ENCODE measurements around the gene AADAC.
"Not testable (repeated sequence)": the region's sequence is repeated elsewhere in the genome, so short reads cannot be mapped to it uniquely, and the experiment has no call there.

Gene AADAC

DNA sequence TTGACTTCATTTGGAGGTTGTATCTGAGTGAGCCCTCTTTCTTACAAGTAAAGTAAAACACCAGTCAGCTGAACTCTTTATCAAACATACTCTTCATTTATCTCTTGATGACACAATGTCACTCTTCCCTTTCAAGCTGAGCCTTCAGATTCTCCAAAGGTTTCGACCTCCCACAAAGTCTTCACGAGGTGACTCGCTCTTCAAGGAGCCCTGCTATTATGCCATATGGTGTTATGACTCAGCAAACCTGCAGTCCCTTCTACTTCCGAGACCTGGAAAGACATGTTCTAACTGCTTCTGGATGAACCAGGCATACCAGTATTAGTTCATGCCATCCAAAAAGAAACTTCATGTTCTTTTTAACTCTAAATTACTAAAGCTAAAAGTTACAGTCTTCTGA lies 23.1 kb downstream of the AADAC start:
- Histone ChIP-seq H3K36me3 (ENCODE audit: insufficient read depth, low read depth, low read length) (no peaks in the 10 kb centered on the region), H3K4me3 (ENCODE audit: low read length) (no peak overlapping the region), H3K27me3 (ENCODE audit: insufficient read depth, low read length) (no peaks in the 10 kb centered on the region), H3K4me1 (ENCODE audit: insufficient read depth, low read length) (peaks cover 13% of the 10 kb centered on the region), H3K9ac (ENCODE audit: low read depth, low read length) (no peak overlapping the region), H3K9me3 (ENCODE audit: insufficient read depth, low read depth, low read length) (no peaks in the 10 kb centered on the region), H3K27ac (ENCODE audit: low read length) (no peak overlapping the region)

DNA sequence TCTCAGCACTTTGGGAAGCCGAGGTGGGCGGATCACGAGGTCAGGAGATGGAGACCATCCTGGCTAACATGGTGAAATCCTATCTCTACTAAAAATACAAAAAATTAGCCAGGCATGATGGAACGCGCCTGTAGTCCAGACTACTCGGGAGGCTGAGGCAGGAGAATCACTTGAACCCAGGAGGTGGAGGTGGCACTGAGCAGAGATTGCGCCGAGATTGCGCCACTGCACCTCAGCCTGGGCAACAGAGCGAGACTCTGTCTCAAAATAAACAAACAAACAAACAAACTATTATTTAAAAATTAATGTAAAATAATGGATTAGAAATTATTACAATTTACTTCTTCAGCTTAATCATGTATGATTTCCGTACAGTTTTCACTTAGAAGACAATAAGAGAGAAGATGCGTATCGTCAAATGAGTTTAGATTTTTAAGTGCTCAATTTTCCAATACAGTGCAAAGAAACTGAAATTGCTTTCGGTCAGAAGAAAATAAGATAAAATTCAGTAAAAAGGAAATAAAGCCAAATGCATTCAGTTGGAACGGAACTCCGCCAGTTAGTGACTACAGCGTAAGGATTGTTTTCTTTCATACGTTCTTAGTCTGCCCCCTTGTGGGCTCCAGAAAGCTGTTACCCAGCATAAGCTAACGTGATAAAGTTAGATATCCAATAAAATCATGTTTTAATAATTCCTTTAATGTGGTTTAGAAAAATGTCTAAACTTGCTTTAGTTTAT lies 24.8 kb downstream of the AADAC start:
- Histone ChIP-seq H3K27me3 (ENCODE audit: insufficient read depth, low read length) (no peaks in the 10 kb centered on the region), H3K9ac (ENCODE audit: low read depth, low read length) (no peak overlapping the region), H3K9me3 (ENCODE audit: insufficient read depth, low read depth, low read length) (no peaks in the 10 kb centered on the region), H3K4me1 (ENCODE audit: insufficient read depth, low read length) (peaks cover 13% of the 10 kb centered on the region), H3K27ac (ENCODE audit: low read length) (no peak overlapping the region), H3K4me3 (ENCODE audit: low read length) (no peak overlapping the region), H3K36me3 (ENCODE audit: insufficient read depth, low read depth, low read length) (no peaks in the 10 kb centered on the region)

DNA sequence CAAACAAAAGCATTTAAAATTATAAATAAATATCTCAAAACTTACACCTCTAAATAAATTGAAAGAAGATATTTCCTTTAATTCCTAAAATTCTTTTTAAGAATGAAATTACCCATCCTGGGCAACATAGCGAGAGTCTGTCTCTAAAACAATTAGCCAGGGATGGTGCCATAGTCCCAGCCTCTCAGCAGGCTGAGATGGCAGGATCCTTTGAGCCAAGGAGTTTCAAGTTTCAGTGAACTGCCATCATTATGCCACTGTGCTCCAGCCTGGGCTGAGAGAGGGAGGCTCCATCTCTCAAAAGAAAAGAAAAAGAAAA lies 25.4 kb downstream of the AADAC start:
- Histone ChIP-seq H3K27ac (ENCODE audit: low read length) (no peak overlapping the region), H3K36me3 (ENCODE audit: insufficient read depth, low read depth, low read length) (no peaks in the 10 kb centered on the region), H3K9me3 (ENCODE audit: insufficient read depth, low read depth, low read length) (no peaks in the 10 kb centered on the region), H3K27me3 (ENCODE audit: insufficient read depth, low read length) (no peaks in the 10 kb centered on the region), H3K4me1 (ENCODE audit: insufficient read depth, low read length) (peaks cover 13% of the 10 kb centered on the region), H3K9ac (ENCODE audit: low read depth, low read length) (no peak overlapping the region), H3K4me3 (ENCODE audit: low read length) (no peak overlapping the region)

DNA sequence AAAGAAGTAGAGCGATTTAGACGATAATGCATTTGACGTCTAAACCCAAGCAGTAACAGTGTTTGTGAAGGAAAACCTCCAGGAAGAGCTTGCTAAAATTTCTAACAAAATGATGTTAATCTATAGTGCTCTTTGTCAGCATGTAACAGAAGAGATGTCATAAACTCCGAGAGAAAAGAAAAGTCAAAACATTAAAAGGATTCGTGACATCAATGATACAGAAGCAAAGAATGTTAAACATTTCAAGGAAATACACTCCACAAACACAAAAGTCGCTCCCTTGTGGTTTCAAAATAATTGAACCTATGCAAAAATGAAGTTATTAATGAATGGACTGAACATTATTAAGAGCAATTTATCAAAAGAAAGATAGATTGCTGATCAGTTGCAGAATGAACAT lies 27.9 kb downstream of the AADAC start:
- Histone ChIP-seq H3K27ac (ENCODE audit: low read length) (no peak overlapping the region), H3K9ac (ENCODE audit: low read depth, low read length) (no peak overlapping the region), H3K9me3 (ENCODE audit: insufficient read depth, low read depth, low read length) (no peaks in the 10 kb centered on the region), H3K36me3 (ENCODE audit: insufficient read depth, low read depth, low read length) (no peaks in the 10 kb centered on the region), H3K27me3 (ENCODE audit: insufficient read depth, low read length) (no peaks in the 10 kb centered on the region), H3K4me1 (ENCODE audit: insufficient read depth, low read length) (peaks cover 8% of the 10 kb centered on the region; the same call in 1 of the 2 replicates), H3K4me3 (ENCODE audit: low read length) (no peak overlapping the region)

DNA sequence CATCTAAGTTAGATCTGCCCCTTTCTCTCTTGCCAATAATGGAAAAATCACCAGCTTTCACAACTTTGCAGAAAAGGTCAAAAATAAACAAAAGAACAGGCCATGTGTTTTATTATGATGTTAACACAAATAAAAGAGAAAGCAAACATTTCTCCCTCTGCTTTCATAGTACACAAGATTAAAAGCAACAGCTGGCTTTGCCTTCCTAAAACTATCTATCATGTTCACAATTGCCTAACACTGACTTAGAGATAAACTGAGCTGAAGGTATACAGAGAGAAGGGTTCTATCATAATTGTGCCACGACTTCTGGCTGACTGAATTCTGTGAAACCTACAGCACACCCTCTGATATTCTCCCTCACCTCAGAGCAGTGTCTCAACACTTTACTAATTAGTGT lies 29.4 kb downstream of the AADAC start:
- Histone ChIP-seq H3K9me3 (ENCODE audit: insufficient read depth, low read depth, low read length) (no peaks in the 10 kb centered on the region), H3K9ac (ENCODE audit: low read depth, low read length) (no peak overlapping the region), H3K4me3 (ENCODE audit: low read length) (no peak overlapping the region), H3K27me3 (ENCODE audit: insufficient read depth, low read length) (no peaks in the 10 kb centered on the region), H3K4me1 (ENCODE audit: insufficient read depth, low read length) (no peaks in the 10 kb centered on the region), H3K27ac (ENCODE audit: low read length) (no peak overlapping the region), H3K36me3 (ENCODE audit: insufficient read depth, low read depth, low read length) (no peaks in the 10 kb centered on the region)

DNA sequence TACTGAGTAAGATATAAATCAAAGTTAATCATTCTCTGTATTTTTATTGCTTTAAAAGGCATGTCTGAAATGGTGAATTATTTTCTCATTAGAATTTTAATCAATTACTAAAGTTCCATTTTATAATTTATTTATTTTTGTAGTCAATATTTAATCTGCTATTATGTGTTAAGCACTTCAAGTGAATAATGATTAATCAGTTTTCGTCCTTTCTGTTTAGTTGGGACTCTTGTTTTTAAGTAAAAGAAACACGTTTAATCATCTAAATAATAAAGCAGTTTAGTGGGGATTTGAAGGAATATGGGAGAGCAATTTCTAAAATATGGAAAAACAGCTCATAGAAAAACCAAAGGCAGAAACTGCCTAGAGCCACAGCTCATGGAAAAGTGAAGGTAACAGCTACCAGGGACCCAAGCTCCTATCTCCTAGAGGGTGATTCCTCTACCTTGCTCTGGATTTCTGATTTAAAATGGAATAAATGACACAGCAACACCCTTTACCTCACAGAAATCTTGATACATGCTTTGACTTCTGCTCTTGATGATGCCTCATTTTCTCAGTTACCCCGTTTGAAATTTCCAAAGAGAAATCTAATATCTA lies 31.5 kb downstream of the AADAC start:
- H3K9me3 ChIP-seq (ENCODE audit: insufficient read depth, low read depth, low read length) = no peaks in the 10 kb centered on the region
- no peak overlapping the region for H3K4me3 ChIP-seq (ENCODE audit: low read length)

DNA sequence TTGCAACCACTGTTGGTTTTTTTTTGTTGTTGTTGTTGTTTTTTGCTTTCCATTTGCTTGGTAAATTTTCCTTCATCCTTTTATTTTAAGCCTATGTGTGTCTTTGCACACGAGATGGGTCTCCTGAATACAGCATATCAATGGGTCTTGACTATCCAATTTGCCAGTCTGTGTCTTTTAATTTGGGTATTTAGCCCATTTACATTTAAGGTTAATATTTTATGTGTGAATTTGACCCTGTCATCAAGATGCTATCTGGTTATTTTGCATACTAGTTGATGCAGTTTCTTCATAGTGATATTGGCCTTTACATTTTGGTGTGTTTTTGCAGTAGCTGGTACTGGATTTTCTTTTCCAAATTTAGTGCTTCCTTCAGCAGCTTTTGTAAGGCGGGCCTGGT lies 36.1 kb downstream of the AADAC start:
- not testable (repeated sequence) for H3K4me3 ChIP-seq (ENCODE audit: low read length); H3K27ac ChIP-seq (ENCODE audit: low read length); H3K27me3 ChIP-seq (ENCODE audit: insufficient read depth, low read length); H3K4me1 ChIP-seq (ENCODE audit: insufficient read depth, low read length); H3K9me3 ChIP-seq (ENCODE audit: insufficient read depth, low read depth, low read length); H3K9ac ChIP-seq (ENCODE audit: low read depth, low read length); H3K36me3 ChIP-seq (ENCODE audit: insufficient read depth, low read depth, low read length)

More for the DNA sequence above, 31.5 kb downstream of the AADAC start:
- Histone ChIP-seq H3K4me1 (ENCODE audit: insufficient read depth, low read length) (no peaks in the 10 kb centered on the region), H3K36me3 (ENCODE audit: insufficient read depth, low read depth, low read length) (no peaks in the 10 kb centered on the region), H3K27me3 (ENCODE audit: insufficient read depth, low read length) (no peaks in the 10 kb centered on the region), H3K27ac (ENCODE audit: low read length) (no peak overlapping the region), H3K9ac (ENCODE audit: low read depth, low read length) (no peak overlapping the region)

DNA sequence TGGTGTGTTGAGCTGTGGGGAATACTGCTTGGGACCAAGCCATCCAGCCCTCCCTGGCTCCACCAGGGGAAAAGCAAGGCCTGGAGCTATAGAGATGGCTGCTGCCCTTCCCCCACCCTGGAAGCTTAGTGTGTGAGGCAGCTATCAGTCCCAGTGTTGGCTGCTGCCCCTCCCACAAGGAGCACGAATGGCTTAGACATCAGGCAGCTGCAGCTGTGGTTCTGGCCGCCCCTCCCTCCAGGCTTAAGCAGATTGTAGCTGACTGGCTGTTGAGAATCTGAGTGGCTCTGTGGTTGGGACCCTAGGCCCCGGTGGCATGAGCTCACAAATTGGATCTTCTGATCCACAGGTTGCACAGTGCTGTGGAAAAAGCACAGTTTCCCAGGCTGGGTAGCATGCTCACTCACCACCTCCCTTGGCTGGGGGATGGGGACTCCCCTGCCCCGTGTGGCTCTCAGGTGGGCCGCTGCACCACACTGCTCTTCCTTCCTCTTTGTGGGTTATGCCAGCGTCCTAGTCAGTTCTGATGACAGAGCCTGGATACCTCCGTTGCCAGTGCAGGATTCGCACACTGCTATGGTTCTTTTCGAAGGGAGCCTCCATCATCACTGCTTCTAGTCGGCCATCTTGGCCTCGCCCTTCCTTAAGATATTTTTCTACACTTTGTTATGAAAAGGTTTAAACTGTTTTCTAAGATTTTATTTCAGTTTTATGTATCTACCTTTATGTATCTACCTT lies 38.3 kb downstream of the AADAC start:
- H3K4me1 ChIP-seq (ENCODE audit: insufficient read depth, low read length) = no peaks in the 10 kb centered on the region
- H3K27me3 ChIP-seq (ENCODE audit: insufficient read depth, low read length) = no peaks in the 10 kb centered on the region
- no peak overlapping the region for H3K9ac ChIP-seq (ENCODE audit: low read depth, low read length)
- no peak overlapping the region for H3K27ac ChIP-seq (ENCODE audit: low read length)
- H3K36me3 ChIP-seq (ENCODE audit: insufficient read depth, low read depth, low read length) = no peaks in the 10 kb centered on the region
- H3K4me3 ChIP-seq (ENCODE audit: low read length) = no peak overlapping the region
- H3K9me3 ChIP-seq (ENCODE audit: insufficient read depth, low read depth, low read length) = no peaks in the 10 kb centered on the region

DNA sequence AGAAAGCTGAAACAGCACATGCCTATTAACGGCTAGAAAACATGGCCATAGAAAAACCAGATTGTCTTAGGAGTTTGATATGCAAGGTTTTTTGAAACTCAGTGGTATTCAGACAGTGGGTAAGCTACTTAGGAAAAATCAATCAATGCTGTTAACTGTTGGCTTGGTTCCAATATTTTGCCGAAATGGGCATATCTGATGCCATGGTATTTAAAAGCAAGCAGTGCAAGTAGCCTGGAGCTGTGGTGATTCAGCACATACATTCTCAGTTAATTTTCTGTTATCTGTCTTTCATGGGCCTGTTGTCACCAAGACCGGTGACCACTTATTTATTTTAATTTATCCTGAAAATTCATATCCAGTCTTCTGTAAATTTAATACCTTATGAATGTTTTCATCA lies 42.2 kb downstream of the AADAC start:
- no peaks in the 10 kb centered on the region for H3K27me3 ChIP-seq (ENCODE audit: insufficient read depth, low read length)
- H3K36me3 ChIP-seq (ENCODE audit: insufficient read depth, low read depth, low read length) = no peaks in the 10 kb centered on the region
- H3K9me3 ChIP-seq (ENCODE audit: insufficient read depth, low read depth, low read length) = no peaks in the 10 kb centered on the region
- H3K4me3 ChIP-seq (ENCODE audit: low read length) = no peak overlapping the region
- H3K4me1 ChIP-seq (ENCODE audit: insufficient read depth, low read length) = no peaks in the 10 kb centered on the region
- no peak overlapping the region for H3K27ac ChIP-seq (ENCODE audit: low read length)
- H3K9ac ChIP-seq (ENCODE audit: low read depth, low read length) = no peak overlapping the region

DNA sequence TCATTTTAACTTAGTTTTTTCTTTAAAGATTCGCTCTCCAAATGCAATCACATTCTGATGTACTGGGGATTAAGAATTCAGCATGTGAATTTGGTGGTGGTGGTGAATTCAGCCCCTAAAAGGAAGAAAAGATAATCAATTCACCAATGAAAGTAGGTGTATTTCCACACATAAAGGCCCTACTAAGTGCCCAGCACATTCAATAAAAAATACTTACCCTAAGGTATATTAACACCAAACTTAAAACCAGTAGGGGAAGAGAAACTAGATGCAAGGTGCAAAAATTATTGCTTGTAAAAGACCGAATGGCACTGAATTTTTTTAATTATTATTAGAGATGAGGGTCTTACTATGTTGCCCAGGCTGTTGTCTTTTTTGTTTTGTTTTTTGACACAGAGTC lies 42.7 kb downstream of the AADAC start:
- Histone ChIP-seq H3K9me3 (ENCODE audit: insufficient read depth, low read depth, low read length) (no peaks in the 10 kb centered on the region), H3K9ac (ENCODE audit: low read depth, low read length) (no peak overlapping the region), H3K27ac (ENCODE audit: low read length) (no peak overlapping the region), H3K4me1 (ENCODE audit: insufficient read depth, low read length) (no peaks in the 10 kb centered on the region), H3K36me3 (ENCODE audit: insufficient read depth, low read depth, low read length) (no peaks in the 10 kb centered on the region), H3K27me3 (ENCODE audit: insufficient read depth, low read length) (no peaks in the 10 kb centered on the region), H3K4me3 (ENCODE audit: low read length) (no peak overlapping the region)

DNA sequence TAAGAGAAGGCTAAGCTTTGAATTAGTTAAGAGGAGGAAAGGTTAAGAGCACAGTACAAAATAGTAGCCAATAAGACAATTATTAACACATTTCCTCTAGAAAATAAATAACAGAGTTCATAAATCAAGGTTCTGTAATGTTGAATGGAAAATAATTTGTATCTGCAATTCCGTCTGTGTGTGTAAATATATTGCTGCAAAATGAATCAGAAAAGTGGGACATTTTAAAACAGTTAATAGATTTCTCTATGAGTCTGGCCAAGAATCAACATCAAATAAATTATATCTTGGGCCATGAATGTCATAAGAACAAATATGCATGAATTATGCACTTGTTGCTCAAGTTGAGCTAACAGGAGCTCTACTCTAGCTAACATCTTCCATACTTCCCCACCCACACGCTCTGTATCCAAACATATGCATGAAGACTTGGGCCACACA lies 45.3 kb downstream of the AADAC start:
- no peaks in the 10 kb centered on the region for H3K9me3 ChIP-seq (ENCODE audit: insufficient read depth, low read depth, low read length)
- H3K27ac ChIP-seq (ENCODE audit: low read length) = no peak overlapping the region
- H3K27me3 ChIP-seq (ENCODE audit: insufficient read depth, low read length) = no peaks in the 10 kb centered on the region
- no peaks in the 10 kb centered on the region for H3K36me3 ChIP-seq (ENCODE audit: insufficient read depth, low read depth, low read length)
- no peaks in the 10 kb centered on the region for H3K4me1 ChIP-seq (ENCODE audit: insufficient read depth, low read length)
- H3K4me3 ChIP-seq (ENCODE audit: low read length) = no peak overlapping the region
- H3K9ac ChIP-seq (ENCODE audit: low read depth, low read length) = no peak overlapping the region

DNA sequence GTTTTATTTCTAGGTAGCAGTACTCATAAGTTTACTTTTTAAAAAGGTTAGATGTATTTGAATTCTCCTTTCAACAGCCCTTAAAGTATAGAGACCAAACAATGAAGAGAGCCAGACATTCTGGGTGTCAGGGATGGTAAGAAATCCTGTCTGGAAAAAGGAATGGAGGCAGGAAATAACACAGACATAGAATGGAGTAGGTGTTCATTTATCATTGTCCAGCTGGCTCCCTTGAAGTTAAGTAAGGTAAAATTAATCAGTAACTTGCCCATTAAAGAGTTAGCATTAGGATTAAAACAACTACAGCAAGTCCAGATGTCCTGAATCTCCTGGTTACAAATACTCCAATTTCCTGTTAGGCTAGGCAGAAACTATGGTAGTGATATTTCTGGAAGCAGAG lies 46.0 kb downstream of the AADAC start:
- Histone ChIP-seq H3K27ac (ENCODE audit: low read length) (no peak overlapping the region), H3K27me3 (ENCODE audit: insufficient read depth, low read length) (no peaks in the 10 kb centered on the region), H3K4me3 (ENCODE audit: low read length) (no peak overlapping the region), H3K9ac (ENCODE audit: low read depth, low read length) (no peak overlapping the region), H3K4me1 (ENCODE audit: insufficient read depth, low read length) (no peaks in the 10 kb centered on the region), H3K9me3 (ENCODE audit: insufficient read depth, low read depth, low read length) (no peaks in the 10 kb centered on the region), H3K36me3 (ENCODE audit: insufficient read depth, low read depth, low read length) (no peaks in the 10 kb centered on the region)

All from iPS-20b (cell line).